GM18909 (cell line): ENCODE measurements around the gene NTM.

Experiments used
- ATAC-seq: cut with Tn5 transposase; IDR thresholded peaks from one replicate; pipeline ENCODE4 v1.9.1; 2021; ENCODE audit warnings: mild to moderate bottlenecking; ENCODE audit not compliant: unreplicated experiment, poor library complexity

Gene NTM

DNA sequence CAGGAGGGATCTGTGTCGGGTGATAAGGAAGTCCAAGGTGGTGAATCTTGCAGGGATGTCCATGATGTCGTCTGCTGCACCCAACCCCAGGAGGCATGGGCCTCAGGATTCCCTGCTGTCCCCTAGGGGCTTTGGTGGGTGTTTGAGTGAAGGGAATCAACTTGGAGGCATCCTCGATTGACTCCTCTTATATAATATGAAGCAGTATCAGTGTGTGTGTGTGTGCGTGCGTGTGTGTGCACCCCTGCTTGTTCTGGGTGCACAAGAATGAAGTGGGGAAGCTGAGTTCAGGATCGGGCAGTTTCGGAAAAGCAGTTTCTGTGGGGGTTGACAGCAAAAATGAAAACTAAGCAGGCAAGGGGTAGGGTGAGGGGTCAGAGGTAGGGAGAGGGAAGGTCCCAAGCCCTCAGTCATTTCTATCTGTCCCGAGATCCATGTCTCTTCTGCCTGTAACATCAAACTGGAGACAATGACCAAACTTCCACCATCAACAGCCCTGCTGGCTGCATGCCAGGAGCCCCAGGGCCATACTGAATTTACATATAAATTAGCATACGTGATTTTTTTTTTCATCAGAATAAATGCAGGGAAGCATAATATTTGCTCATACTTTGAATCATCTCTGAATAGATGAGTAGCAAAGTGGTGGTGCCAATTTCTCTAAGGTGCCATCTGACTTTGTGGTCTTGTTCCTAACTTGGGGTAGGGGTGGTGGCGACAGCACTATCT, 2.0 kb downstream of the NTM start:
- ATAC-seq = no peak

DNA sequence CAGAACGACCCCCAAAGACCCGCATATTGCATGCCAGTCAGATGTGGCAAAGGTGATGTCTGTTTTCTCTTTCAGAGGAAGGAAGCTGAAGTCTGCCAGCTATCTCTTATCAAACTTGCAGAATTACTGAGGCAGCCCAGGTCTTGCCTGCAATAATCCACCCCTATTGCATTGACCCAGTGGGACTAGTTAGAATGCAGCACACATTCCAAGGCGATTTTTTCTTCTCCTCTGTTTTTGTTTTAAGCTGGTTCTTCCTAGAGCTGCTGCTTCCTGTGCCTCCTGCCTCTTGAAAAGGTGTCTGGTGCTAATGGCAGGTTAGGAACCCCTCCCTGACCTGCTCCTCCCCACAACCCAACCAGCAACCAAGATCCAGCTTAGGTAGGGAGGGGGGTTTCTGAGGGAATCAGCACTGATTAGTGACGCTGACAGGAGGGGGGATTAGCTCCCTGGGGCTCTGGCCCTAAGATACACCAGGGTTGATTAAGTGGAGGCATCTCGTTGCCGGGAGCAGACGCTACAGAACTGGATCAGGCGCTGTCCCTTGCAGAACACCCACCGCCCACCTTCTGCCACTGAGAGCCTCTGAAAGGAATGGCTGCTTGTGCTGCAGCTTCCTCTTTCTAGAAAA, 2.8 kb downstream of the NTM start:
- no peak for ATAC-seq

DNA sequence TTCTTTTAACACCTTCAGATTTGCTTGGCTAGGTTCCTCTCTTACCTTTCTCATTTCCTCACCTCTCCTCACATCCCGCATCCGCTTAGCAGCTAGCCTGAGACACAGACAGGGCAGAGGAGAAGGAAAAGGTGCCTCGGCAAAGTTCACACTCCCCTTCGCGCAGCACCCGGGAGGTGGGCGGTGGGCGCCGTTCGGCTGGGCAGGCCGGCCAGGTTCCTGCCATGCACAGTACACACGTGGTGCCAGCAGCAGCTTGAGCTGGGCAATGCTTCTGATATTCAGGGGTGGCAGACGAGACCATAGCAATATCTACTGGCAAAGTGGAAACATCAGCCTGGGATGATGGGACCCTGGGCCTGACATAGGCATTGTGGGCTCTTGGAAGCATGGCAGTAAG, 3.3 kb downstream of the NTM start:
- no peak for ATAC-seq

DNA sequence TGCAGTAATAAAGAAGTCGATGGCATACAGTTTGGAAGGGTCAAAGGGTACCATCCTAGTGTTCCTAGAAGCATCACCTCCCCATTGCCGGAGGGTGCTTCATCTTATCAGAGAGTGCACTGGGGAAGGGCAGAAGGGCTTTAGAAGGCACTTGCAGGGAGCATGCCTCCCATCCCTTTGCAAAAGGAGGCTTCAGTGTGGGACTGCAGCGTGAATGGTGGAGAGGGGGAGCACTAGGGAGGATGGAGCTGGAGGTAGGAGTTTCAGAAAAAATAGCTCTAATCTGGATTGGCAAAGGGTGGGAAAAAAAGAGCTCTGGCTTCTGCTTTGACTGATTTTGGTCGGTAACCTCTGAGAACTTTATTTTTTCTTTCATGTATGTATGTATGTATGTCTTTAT, 5.0 kb downstream of the NTM start:
- no peak for ATAC-seq

DNA sequence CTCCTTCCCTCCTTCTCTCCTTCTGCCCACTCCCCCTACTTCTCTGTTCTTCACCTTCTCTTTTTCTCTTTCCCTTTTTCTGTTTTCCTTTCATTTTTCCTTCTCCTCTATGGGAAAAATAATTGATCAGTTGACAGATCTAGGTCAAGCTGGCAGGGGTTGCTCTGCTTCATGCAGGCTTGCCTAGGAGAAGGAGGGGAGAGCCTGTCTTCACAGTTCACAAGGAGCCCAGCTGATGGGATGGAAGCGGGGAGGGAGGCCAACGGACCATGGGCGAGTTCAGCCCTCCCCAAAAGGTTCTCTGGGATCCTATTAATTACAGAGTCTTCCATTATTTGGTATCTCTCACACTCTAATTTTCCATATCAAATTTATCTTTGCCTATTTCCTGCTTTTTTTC, 5.5 kb downstream of the NTM start:
- no peak for ATAC-seq

DNA sequence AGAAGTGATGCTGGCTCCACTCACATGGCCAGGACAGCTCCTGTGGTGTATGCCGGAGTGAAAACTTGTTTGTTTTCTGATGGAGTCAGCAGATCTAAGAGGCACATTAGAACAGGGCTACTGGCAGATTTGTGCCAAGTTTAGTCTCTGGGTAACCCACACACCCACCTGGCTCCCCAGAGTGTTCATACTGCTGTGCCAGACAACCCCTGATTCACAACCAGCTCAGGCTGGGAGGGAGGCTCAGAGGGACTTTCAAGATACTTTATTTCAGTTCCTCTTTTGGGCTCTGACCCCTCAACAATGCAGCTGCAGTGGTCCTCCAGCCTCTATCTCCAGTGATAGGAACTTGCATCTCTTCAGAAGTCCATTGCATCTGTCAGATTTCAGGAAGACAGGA, 8.5 kb downstream of the NTM start:
- peak; percentile 90 for ATAC-seq

DNA sequence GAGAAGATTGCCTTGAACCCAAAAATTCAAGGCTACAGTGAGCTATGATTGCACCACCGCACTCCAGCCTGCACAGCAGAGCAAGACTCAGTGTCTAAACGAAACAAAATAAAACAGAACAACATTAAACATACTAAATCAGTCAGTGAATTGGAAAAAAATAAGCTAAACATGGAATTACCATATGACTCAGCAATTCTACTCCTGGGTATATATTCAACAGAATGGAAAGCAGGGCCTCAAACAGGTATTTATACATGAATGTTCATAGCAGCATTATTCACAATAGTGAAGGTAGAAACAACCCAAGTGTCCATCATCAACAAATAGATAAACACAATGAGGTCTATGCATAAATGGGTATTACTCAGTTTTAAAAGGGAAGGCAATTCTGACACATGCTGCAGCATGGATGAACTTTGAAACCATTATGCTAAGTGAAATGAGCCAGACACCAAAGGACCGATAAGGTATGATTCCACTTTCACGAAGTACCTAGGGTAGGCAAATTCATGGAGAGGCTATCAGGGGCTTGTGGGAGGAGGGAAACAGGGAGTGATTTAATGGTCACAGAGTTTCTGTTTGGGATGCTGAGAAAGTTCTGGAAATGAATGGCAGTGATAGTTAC, 15.5 kb downstream of the NTM start:
- ATAC-seq = no peak

DNA sequence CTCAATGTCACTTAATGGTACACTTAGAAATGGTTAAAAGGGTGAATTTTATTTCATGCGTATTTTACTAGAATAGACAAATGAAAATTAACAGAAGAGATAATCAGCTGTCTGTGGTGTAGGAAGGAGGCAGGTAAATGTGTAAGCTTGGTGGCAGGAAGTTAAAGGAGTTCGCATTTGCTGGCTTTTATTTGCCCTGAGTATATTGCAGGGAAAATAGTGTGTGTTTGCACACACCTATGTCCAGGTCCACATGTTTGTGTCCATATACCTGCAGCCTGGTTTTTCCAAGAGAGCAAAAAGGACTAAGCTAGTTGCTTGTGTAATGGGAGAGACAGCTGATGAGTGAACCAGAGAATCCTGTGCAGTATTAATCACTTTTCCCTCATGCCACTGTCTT, 16.0 kb downstream of the NTM start:
- no peak for ATAC-seq

DNA sequence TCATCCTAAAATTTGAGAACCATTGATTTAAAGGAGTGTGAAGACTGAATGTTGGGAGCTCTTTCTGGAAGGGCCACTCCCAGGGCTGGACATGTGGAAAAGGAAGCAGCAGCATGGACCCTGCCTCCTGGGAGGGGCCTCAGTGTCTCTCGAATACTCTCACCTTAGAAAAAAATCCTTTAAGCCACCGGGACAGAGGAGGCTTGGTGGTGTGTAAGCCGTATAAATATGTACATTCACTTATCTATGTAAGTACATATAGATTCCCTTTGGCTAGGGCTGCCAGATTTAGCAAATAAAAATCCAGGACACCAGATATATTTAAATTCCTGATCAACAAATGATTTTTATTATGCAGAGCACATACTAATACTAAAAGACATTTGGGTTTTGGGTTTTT, 17.6 kb downstream of the NTM start:
- no peak for ATAC-seq

DNA sequence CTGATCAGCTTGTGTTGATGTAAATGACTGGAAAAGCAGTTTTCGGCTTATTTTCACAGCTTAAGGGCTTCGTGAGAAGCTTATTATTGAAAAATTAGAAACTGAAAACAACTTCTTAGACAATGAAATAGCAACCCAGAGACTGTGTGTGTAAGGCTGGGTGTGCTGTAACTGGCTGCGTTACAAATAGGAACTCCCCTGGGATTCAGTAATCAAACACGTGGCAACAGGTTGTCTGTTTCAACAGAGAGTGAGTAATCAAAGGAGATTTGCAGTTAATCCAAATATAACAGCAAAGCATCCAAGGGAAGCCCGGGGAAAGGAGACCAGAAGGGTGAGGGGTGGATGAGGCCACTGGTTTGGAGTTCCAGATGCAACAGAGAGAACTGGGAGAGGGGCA, 19.2 kb downstream of the NTM start:
- no peak for ATAC-seq

DNA sequence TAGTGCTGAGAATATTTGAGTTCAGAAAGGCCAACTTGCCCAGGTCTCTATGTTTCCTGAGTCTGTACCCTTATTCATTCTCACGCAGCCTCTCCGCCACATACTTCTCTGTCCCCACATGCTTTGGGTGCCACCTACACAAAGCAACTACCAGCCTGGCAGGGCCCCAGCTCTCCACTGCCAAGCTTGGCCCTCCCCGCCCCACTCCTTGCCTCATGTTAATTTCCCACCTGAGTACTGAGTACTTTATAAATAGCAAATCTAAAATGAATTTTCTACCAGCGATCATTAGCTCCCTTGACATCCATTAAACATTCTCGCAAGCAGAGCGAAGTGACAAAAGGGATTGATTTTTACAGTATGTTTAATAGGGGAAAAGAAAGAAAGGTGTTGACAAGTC, 20.8 kb downstream of the NTM start:
- no peak for ATAC-seq

DNA sequence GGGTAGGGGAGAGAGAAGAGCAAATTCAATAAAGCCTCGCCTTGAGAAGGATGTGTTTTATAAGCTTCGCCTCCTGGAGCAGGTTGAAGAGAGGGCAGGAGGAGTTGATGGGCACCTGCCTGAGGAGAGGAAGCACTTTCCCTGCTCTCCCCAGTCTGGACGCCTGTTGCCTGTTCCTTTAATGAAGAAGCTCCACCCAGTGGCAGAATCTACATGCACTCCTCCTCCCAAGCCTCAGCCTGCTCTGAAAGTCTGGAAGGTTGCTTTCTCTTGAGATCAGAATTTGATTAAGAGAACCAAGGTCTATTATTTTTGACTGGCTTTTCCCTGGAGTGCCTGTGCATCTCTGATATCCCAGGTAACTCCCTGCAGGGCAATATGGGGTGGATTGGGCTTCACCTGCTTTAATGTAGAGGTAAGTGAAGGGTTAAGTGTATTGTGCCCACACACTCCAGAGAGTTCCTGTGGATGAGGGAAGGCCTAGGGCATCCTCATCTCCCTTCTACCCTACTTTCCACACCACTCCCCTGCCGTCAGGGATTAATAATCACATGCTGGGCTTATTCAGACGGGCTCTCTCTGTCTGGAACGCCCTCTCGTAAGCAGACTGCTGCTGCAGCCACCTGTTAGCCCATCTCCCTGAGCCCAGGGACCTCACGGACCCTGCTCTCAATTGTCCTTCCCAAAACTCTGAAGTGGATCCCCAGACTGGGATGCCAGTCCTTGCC, 22.3 kb downstream of the NTM start:
- ATAC-seq = no peak

DNA sequence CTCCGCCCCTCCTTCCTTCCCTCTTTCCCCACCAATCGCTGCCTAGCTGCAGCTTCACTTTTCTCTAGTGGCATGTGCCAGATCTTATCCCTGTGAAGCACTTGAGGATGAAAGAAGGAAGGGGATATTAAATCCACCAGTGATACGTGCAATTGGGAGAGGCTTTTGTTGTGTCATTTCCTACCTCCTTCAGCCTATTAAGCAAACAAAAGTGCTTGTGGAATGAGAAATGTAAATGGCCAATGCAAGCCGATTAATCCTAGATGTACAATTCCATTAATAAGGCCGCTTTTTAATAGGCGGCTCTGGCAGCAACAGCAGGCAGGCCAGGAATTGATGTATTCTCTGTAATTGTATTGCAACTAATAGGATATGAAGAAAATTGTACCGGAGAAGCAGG, 23.3 kb downstream of the NTM start:
- ATAC-seq = no peak

DNA sequence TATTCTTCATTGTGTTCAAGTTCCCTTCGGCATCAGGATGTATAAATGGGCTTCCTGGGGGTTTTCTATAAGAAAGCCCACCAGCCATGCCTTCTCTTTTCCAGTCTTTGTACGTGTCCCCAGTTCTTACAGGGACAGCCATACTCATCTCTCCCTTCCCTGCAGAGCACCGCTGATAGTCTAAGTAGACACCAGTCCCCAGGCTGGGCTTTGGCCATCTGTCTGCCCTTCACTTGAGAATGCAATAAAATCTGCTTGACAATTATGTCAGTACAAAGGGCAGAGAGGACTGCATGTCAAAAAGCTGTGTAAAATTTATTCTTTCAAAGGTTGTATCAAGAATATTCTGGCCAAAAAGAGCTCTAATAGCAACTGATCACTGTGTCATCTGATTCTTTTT, 27.3 kb downstream of the NTM start:
- ATAC-seq = no peak

DNA sequence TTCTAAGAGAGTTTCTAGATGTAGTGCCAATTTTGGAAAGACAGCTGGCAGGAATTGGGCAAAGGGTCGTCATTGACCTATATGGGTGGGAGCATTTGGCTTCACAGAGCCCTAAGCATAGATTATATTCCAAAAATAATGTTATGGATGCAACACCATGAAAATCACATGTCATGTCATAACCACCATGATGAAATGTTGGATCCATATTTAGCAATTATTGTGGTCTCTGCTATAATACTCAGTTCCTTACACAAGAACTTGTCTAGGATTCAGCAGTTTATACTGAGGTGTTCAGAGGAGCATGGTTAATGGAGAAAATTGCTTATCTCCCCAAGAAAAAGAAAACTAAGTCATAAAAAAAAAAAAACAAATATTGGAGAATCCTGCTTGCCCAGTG, 31.6 kb downstream of the NTM start:
- ATAC-seq = no peak

DNA sequence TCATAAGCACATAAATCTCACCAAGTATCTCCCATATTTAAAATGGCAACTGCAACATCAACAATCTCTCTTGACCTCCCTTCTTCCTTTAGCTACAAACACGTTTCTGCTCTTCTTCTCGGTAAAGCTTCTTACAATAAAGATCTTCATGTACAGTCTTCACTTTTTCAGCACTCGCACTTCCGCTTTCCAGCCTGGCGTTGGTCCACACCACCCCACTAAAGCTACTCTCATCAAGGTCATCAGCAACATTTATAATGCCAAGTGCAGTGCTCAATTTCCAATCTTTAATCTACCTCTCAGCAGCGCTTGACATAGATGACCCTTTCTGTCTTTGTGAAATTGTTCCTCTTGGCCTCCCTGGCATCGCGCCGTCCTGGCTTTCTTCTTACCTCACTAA, 33.6 kb downstream of the NTM start:
- ATAC-seq = no peak

DNA sequence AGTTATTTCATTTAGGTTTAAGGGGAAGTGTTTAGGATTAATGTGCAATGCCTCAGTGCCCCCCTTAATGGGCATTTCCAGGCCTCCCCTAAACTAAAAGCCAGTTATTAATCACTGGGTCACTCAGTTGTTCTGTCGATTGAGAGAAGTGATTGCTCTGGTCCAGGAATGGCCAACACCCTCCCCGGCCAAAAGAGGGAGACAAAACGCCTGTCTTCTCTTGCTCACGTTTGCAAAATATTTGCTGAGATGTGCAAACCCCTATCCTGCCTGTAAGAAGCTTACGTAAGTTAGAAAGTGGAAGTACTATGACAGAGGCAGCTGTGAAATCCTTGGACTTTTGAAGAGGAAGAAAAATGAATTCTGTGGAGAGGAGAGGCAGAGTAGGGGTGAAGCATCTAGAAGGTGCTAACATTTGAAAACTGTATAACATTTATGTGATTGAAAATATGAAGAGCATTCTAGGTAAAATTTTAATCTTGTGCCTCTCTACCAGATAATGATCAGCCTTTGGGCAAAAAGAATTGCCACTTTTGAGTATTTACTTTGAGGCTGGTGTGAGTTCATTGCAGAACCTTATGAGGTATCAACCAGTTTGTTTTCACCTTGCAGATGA, 37.7 kb downstream of the NTM start:
- peak; percentile 52 for ATAC-seq

DNA sequence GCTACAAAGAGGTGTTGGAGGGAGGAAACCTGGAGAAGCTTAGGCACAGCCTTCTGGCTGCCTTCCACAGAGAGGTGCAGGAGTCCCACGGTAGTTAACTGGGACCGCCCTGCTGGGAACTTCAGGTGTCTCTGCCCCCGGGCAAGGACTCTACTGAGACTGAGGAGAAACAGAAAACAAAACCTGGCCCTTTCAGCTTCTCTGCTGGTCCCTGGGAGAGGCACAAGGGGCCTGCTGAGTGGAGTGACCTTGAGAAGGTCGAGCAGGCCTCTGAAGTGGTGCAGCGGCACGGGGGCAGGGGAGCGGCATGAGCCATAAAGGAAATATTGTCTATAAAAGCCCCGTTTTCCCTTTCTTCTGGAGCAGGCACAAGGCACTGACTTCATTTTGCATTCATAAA, 38.9 kb downstream of the NTM start:
- no peak for ATAC-seq

DNA sequence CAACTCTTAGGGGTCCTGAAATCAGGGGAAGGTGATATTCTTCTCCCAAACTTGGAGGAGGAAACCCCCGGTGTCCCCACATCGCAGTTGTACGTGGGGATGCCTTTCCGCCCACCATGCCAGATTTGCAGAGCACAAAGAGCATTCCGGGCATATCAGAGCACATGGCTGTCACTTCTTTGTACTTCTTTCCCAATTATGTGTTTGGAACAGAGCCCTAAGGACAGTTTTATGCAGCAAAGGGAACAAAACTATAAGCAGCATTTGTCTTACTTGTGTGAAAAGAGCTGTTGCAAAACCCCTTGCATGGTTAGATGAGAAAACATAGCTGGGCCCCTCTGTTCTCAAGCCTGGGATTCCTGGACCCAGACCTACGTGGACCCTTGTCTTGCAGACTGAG, 41.2 kb downstream of the NTM start:
- ATAC-seq = no peak

DNA sequence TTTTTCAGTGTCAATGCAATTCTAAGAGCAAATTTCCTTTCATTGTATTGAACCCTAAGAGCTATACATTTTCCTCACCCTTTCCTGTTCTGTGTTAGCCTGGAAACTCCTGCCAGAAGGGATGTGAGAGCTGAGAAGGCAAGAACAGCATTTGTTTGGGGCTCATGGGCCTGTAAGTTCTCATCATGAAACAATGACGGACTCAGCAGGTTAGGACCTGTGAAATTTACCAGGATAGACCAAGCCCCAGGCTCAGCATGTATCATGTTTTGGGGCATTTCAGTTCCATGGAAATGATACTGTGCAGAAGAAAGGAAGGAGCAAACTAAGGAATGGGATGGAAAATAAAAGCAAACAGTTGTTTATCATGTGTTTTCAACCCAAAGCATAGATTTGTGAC, 41.6 kb downstream of the NTM start:
- ATAC-seq = no peak

DNA sequence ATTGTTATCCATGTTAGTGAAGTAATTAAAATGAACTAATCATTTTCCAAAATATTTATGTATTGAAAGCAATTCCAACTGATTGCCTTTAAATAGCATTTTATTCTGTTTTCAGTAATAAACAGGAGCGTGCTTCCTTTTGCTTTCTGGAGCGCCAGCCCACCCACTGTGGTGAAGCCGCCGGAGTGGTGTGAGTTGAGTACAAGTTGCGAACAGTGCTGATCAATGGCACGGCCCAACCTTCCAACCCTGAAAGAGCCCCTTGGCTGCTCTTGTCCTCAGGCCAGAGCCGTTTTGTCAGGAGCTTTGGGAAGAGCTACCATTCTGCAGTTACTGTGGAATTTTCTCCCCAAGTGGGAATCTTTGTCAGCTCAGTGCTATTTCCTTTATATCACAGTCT, 42.8 kb downstream of the NTM start:
- ATAC-seq = no peak
